CD4-positive, alpha-beta T cell (primary cell): ENCODE data around the gene BICD2. TPM values are rescaled to one million over a fixed set of nuclear protein-coding genes. Genes with fewer than 3 reads are reported as not detected.

ENCODE experiments used
- ATAC-seq: fragments of 200-7000 bp; cut with Tn5 transposase; one replicate; pipeline ENCODE4 v1.10.0; 2022; ENCODE audit warnings: mild to moderate bottlenecking; ENCODE audit not compliant: poor library complexity
- CTCF ChIA-PET: fragments of 350-600 bp; sonication (Branson Sonifier 250); formaldehyde crosslinking; loops from one replicate; lab custom pipeline; 2021; ENCODE audit warnings: antibody characterized with exemption, inconsistent platforms; lab: Charles Lee
- POLR2A ChIA-PET: fragments of 350-600 bp; sonication (Branson Sonifier 250); formaldehyde crosslinking; loops from one replicate; lab custom pipeline; 2021; ENCODE audit warnings: antibody characterized with exemption, inconsistent platforms; lab: Charles Lee
- DNase-seq, 14 experiments: peaks; one replicate each; pipeline ENCODE4 v3.0.0-alpha.2; 2013 to 2020; ENCODE audit warnings: mixed read lengths in 2 of 14
- H3K27ac ChIP-seq, 2 donors: one replicate each; pipeline versions ENCODE4 v1.5.1 to v1.7.0; 2013; ENCODE audit warnings: low read length in 2 of 2, low read depth in 1 of 2, mild to moderate bottlenecking in 1 of 2
- H3K27me3 ChIP-seq, 2 experiments: 1 replicate in 1 of 2; 2 replicates in 1 of 2; pipeline versions ENCODE4 v1.6.1 to v1.7.0; 2013; ENCODE audit warnings: low read length in 2 of 2, control low read depth in 1 of 2, mild to moderate bottlenecking in 1 of 2, moderate library complexity in 1 of 2; ENCODE audit not compliant: insufficient read depth in 2 of 2, control insufficient read depth in 1 of 2
- H3K36me3 ChIP-seq: one replicate; pipeline ENCODE4 v1.6.1; 2013; ENCODE audit warnings: low read length, control low read depth; ENCODE audit not compliant: insufficient read depth
- H3K4me1 ChIP-seq: one replicate; pipeline ENCODE4 v1.6.1; 2013; ENCODE audit warnings: low read length, control low read depth; ENCODE audit not compliant: insufficient read depth
- H3K4me3 ChIP-seq: one replicate; pipeline ENCODE4 v1.5.1; 2013; ENCODE audit warnings: mild to moderate bottlenecking, low read length, moderate library complexity
- H3K9me3 ChIP-seq, 2 experiments: 1 replicate in 1 of 2; 2 replicates in 1 of 2; pipeline versions ENCODE4 v1.6.1 to v1.7.0; 2013; ENCODE audit warnings: low read length in 2 of 2, mild to moderate bottlenecking in 2 of 2, control low read depth in 1 of 2, moderate library complexity in 1 of 2; ENCODE audit not compliant: control insufficient read depth in 1 of 2, insufficient read depth in 1 of 2
- H3K27ac Mint-ChIP-seq: one replicate; pipeline ENCODE4 v1.8.0; 2020; ENCODE audit warnings: mixed read lengths
- H3K27me3 Mint-ChIP-seq: one replicate; pipeline ENCODE4 v1.8.0; 2021; ENCODE audit warnings: mixed read lengths
- H3K36me3 Mint-ChIP-seq: one replicate; pipeline ENCODE4 v1.8.0; 2021; ENCODE audit warnings: low read depth, mixed read lengths
- H3K4me1 Mint-ChIP-seq: one replicate; pipeline ENCODE4 v1.8.0; 2021; ENCODE audit warnings: low read depth, mixed read lengths
- H3K4me3 Mint-ChIP-seq: one replicate; pipeline ENCODE4 v1.8.0; 2020; ENCODE audit warnings: mild to moderate bottlenecking, mixed read lengths
- H3K9me3 Mint-ChIP-seq: one replicate; pipeline ENCODE4 v1.8.0; 2020; ENCODE audit warnings: mixed read lengths
- CTCF ChIP-seq: fragments of 200-600 bp; IDR thresholded peaks from one replicate; pipeline ENCODE4 v1.8.0; 2022; ENCODE audit warnings: antibody characterized with exemption, mild to moderate bottlenecking
- intact Hi-C, 2 experiments: fragments of 100-400 bp; cut with DNase I in 1 of 2; cut with micrococcal nuclease in 1 of 2; formaldehyde crosslinking; loops; one replicate each; pipeline versions ENCODE4 v1.15.1 to v1.9.0; 2023 to 2025; cut with DNase I, micrococcal nuclease
- total RNA-seq, 174 experiments: library from RNA in 2 of 174; stranded (reverse) in 2 of 174; gene quantifications; one replicate each; pipeline ENCODE4 v1.2.3 and lab custom pipeline; 2021 to 2026

Gene BICD2
- total RNA-seq, 2 experiments from 2014 or later: 14.1 to 14.9 TPM

- ATAC-seq (no peak), DNase-seq (no peak)
- H3K27me3 Mint-ChIP-seq: no peaks in the 10 kb centered on the region
- no peaks in the 10 kb centered on the region for H3K36me3 Mint-ChIP-seq
- TF ChIP-seq CTCF: no peak
- H3K9me3 Mint-ChIP-seq: no peaks in the 10 kb centered on the region
- H3K9me3 ChIP-seq: no peaks in the 10 kb centered on the region
- no peaks in the 10 kb centered on the region for H3K36me3 ChIP-seq
- H3K4me3 ChIP-seq: no peak overlapping the region
- no peak overlapping the region for H3K4me3 Mint-ChIP-seq
- CTCF ChIA-PET: no interaction called here
- H3K27ac Mint-ChIP-seq: peak overlapping the region; percentile 61
- H3K4me1 Mint-ChIP-seq: peaks cover 69% of the 10 kb centered on the region
- intact Hi-C loops: no loop called here
- POLR2A ChIA-PET: no interaction called here
- H3K27me3 ChIP-seq: no peaks in the 10 kb centered on the region
- no peak overlapping the region for H3K27ac ChIP-seq
- H3K4me1 ChIP-seq: peaks cover 36% of the 10 kb centered on the region
These were observed 26.9 kb downstream of the BICD2 start for GRCh38 chr9:92737611-92738299.

- no peaks in the 10 kb centered on the region for H3K9me3 Mint-ChIP-seq
- no peak for DNase-seq
- intact Hi-C loops: no loop called here
- no peaks in the 10 kb centered on the region for H3K27me3 Mint-ChIP-seq
- H3K27ac Mint-ChIP-seq: peak overlapping the region; percentile 36
- Histone ChIP-seq H3K4me3 (no peak overlapping the region), H3K27me3 (no peaks in the 10 kb centered on the region), H3K27ac (no peak overlapping the region), H3K4me1 (peaks cover 36% of the 10 kb centered on the region), H3K36me3 (no peaks in the 10 kb centered on the region), H3K9me3 (no peaks in the 10 kb centered on the region)
- H3K4me1 Mint-ChIP-seq: peaks cover 70% of the 10 kb centered on the region
- no peak for ATAC-seq
- POLR2A ChIA-PET: no interaction called here
- TF ChIP-seq CTCF: no peak
- peak overlapping the region; percentile 20 for H3K4me3 Mint-ChIP-seq
- CTCF ChIA-PET: no interaction called here
- H3K36me3 Mint-ChIP-seq: no peaks in the 10 kb centered on the region
These were observed 27.4 kb downstream of the BICD2 start for GRCh38 chr9:92737216-92737606.

- intact Hi-C loops: no loop called here
- H3K27ac ChIP-seq: no peak overlapping the region
- CTCF ChIA-PET: no interaction called here
- H3K36me3 ChIP-seq: no peaks in the 10 kb centered on the region
- no peaks in the 10 kb centered on the region for H3K27me3 Mint-ChIP-seq
- no peak overlapping the region for H3K4me3 Mint-ChIP-seq
- no peak overlapping the region for H3K27ac Mint-ChIP-seq
- TF ChIP-seq CTCF: no peak
- no peaks in the 10 kb centered on the region for H3K9me3 ChIP-seq
- H3K9me3 Mint-ChIP-seq: no peaks in the 10 kb centered on the region
- POLR2A ChIA-PET: no interaction called here
- H3K4me3 ChIP-seq: no peak overlapping the region
- H3K4me1 Mint-ChIP-seq: peaks cover 71% of the 10 kb centered on the region
- H3K4me1 ChIP-seq: peaks cover 36% of the 10 kb centered on the region
- ATAC-seq (no peak), DNase-seq (no peak)
- no peaks in the 10 kb centered on the region for H3K27me3 ChIP-seq
- no peaks in the 10 kb centered on the region for H3K36me3 Mint-ChIP-seq
These were observed 27.9 kb downstream of the BICD2 start for GRCh38 chr9:92736563-92737215.
